ENCODE measurements around the gene GGTA1. TPM values are rescaled to one million over a fixed set of nuclear protein-coding genes. Genes with fewer than 3 reads are reported as not detected.

The GGTA1 gene
- total RNA-seq, 1 donor = not detected

- Histone ChIP-seq H3K4me1 (ENCODE audit: insufficient read depth, low read length) (no peaks in the 10 kb centered on the region), H3K36me3 (ENCODE audit: insufficient read depth, low read length) (no peaks in the 10 kb centered on the region), H2AFZ (ENCODE audit: low read length) (no peak overlapping the region), H3K9me3 (ENCODE audit: low read depth, low read length) (peaks cover 2% of the 10 kb centered on the region), H3K79me2 (ENCODE audit: insufficient read depth, low read length) (no peaks in the 10 kb centered on the region), H3K4me3 (ENCODE audit: insufficient read depth, low read length) (no peak overlapping the region), H3K4me2 (ENCODE audit: insufficient read depth, low read length) (no peak overlapping the region), H3K27me3 (ENCODE audit: insufficient read depth, low read length) (peaks cover 30% of the 10 kb centered on the region), H3K27ac (ENCODE audit: low read depth, low read length) (no peak overlapping the region), H4K20me1 (ENCODE audit: insufficient read depth, low read length) (no peaks in the 10 kb centered on the region)
- TF ChIP-seq, protein P1, sequence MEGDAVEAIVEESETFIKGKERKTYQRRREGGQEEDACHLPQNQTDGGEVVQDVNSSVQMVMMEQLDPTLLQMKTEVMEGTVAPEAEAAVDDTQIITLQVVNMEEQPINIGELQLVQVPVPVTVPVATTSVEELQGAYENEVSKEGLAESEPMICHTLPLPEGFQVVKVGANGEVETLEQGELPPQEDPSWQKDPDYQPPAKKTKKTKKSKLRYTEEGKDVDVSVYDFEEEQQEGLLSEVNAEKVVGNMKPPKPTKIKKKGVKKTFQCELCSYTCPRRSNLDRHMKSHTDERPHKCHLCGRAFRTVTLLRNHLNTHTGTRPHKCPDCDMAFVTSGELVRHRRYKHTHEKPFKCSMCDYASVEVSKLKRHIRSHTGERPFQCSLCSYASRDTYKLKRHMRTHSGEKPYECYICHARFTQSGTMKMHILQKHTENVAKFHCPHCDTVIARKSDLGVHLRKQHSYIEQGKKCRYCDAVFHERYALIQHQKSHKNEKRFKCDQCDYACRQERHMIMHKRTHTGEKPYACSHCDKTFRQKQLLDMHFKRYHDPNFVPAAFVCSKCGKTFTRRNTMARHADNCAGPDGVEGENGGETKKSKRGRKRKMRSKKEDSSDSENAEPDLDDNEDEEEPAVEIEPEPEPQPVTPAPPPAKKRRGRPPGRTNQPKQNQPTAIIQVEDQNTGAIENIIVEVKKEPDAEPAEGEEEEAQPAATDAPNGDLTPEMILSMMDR (IDR thresholded peaks at IDR 0.05; ENCODE audit: extremely low read depth, low read depth, low read length) = no peak
- DNase-seq (ENCODE audit: insufficient read length, low spot score, missing footprints) = no peak
Measured at GRCh38 chr9:121424024-121424432, 75.6 kb downstream of the GGTA1 start.

DNA sequence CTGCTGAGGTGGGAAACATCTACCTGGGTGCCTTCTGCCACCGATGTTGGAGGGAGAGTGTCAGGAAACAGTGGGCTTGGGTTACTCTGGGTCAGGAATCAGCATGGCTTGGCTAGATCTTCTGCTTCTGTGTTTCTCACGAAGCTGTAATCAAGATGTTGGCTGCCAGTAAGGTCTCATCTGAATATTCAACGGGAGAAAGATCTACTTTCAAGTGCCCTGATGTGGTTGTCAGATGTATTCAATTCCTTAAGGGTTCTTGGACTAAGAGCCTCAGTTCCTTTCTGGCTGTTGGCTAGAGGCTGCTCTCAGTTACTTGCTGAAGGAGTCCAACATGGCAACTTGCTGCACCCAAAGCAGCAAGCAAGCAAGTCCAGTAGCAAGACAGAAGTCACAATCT, 87.7 kb downstream of the GGTA1 start:
- DNase-seq (ENCODE audit: insufficient read length, low spot score, missing footprints) = no peak
- Histone ChIP-seq H3K4me3 (ENCODE audit: insufficient read depth, low read length) (no peak overlapping the region), H2AFZ (ENCODE audit: low read length) (no peak overlapping the region), H3K27ac (ENCODE audit: low read depth, low read length) (no peak overlapping the region), H3K27me3 (ENCODE audit: insufficient read depth, low read length) (peaks cover 14% of the 10 kb centered on the region), H3K4me1 (ENCODE audit: insufficient read depth, low read length) (no peaks in the 10 kb centered on the region), H4K20me1 (ENCODE audit: insufficient read depth, low read length) (no peaks in the 10 kb centered on the region), H3K9me3 (ENCODE audit: low read depth, low read length) (no peaks in the 10 kb centered on the region), H3K79me2 (ENCODE audit: insufficient read depth, low read length) (no peaks in the 10 kb centered on the region), H3K4me2 (ENCODE audit: insufficient read depth, low read length) (no peak overlapping the region), H3K36me3 (ENCODE audit: insufficient read depth, low read length) (no peaks in the 10 kb centered on the region)
- TF ChIP-seq, protein P1 (IDR thresholded peaks at IDR 0.05; ENCODE audit: extremely low read depth, low read depth, low read length) = no peak

DNA sequence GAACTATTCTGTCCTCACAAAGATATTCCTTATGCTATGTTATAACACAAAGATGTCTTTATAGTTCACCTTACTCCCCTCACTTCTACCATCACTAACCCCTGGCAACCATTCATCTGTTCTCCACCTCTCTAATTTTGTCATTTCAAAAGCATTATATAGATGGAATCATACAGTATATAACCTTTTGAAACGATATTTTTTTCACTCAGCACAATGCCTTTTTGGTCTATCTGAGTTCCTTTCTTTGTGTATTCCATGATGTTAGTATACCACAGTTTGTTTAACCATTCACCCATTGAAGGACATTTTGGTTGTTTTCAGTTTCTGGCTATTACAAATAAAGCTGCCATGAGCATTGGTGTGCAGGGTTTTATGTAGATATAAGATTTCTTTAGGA, 93.7 kb downstream of the GGTA1 start:
- TF ChIP-seq, protein P1 (IDR thresholded peaks at IDR 0.05; ENCODE audit: extremely low read depth, low read depth, low read length) = no peak
- Histone ChIP-seq H3K36me3 (ENCODE audit: insufficient read depth, low read length) (no peaks in the 10 kb centered on the region), H4K20me1 (ENCODE audit: insufficient read depth, low read length) (no peaks in the 10 kb centered on the region), H3K27ac (ENCODE audit: low read depth, low read length) (no peak overlapping the region), H3K9me3 (ENCODE audit: low read depth, low read length) (no peaks in the 10 kb centered on the region), H3K4me1 (ENCODE audit: insufficient read depth, low read length) (no peaks in the 10 kb centered on the region), H3K27me3 (ENCODE audit: insufficient read depth, low read length) (peaks cover 7% of the 10 kb centered on the region), H2AFZ (ENCODE audit: low read length) (no peak overlapping the region), H3K4me2 (ENCODE audit: insufficient read depth, low read length) (no peak overlapping the region), H3K4me3 (ENCODE audit: insufficient read depth, low read length) (no peak overlapping the region), H3K79me2 (ENCODE audit: insufficient read depth, low read length) (no peaks in the 10 kb centered on the region)
- no peak for DNase-seq (ENCODE audit: insufficient read length, low spot score, missing footprints)

Other genes with a start within 250 kb of the GGTA1 start
- gene GSN, start 231.7 kb downstream of the GGTA1 start, total RNA-seq = 372 and 405 TPM in 2 replicates
- 114 and 146 TPM in 2 replicates for gene STOM, start 129.6 kb downstream of the GGTA1 start, total RNA-seq
- 49.2 and 60.8 TPM in 2 replicates for gene DAB2IP, start 151.8 kb upstream of the GGTA1 start, total RNA-seq